Measurements from ENCODE around the gene SLC9A7. TPM values are rescaled to one million over a fixed set of nuclear protein-coding genes. Genes with fewer than 3 reads are reported as not detected.

The SLC9A7 gene
- total RNA-seq, 1 donor, result 46.6 TPM

DNA sequence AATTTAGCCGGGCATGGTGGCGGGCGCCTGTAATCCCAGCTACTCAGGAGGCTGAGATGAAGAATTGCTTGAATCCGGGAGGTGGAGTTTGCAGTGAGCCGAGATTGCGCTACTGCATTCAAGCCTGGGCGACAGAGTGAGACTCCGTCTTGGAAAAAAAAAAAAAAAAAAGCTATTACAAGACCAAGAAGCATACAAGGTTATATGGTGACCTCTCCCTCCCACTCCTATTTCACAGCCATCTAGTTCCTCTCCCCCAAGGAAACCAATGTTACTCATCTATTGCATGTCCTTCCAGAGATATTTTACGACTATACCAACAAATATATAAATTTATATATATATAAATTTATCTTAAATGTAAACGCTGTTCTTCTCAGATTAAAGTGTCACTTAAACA, 3.2 kb downstream of the SLC9A7 start:
- no peak overlapping the region for H3K4me3 ChIP-seq (ENCODE audit: low read depth, low read length)
- DNase-seq (ENCODE audit: low read depth), result no peak

DNA sequence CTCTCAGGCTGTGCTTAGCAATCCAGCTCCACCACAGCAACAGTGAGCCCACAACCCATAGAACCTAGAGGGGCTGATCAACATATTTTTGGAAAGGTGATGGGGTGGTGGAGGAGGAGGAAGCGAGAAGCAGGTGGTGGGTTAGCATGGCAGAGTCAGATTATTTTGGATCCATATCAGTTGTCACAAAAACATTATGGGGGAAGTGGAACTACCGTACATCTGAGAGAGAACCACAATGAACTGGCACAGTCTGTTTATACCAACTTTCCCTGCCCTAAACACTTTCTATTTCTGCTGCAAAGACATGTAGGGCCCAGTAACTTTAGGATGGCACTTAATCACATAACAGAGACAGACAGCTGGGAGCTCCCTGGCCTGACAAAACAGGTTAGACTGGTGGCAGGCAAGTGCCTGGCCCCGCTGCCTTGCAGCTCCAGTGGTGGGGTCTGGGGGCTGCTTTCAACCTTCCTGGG, 4.3 kb downstream of the SLC9A7 start:
- TF ChIP-seq, protein P1, sequence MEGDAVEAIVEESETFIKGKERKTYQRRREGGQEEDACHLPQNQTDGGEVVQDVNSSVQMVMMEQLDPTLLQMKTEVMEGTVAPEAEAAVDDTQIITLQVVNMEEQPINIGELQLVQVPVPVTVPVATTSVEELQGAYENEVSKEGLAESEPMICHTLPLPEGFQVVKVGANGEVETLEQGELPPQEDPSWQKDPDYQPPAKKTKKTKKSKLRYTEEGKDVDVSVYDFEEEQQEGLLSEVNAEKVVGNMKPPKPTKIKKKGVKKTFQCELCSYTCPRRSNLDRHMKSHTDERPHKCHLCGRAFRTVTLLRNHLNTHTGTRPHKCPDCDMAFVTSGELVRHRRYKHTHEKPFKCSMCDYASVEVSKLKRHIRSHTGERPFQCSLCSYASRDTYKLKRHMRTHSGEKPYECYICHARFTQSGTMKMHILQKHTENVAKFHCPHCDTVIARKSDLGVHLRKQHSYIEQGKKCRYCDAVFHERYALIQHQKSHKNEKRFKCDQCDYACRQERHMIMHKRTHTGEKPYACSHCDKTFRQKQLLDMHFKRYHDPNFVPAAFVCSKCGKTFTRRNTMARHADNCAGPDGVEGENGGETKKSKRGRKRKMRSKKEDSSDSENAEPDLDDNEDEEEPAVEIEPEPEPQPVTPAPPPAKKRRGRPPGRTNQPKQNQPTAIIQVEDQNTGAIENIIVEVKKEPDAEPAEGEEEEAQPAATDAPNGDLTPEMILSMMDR (IDR thresholded peaks at IDR 0.05; ENCODE audit: insufficient read depth, low read depth, low read length), result no peak
- DNase-seq (ENCODE audit: low read depth), result no peak

More for the DNA sequence above, 3.2 kb downstream of the SLC9A7 start:
- TF ChIP-seq, protein P1 (IDR thresholded peaks at IDR 0.05; ENCODE audit: insufficient read depth, low read depth, low read length), result no peak

DNA sequence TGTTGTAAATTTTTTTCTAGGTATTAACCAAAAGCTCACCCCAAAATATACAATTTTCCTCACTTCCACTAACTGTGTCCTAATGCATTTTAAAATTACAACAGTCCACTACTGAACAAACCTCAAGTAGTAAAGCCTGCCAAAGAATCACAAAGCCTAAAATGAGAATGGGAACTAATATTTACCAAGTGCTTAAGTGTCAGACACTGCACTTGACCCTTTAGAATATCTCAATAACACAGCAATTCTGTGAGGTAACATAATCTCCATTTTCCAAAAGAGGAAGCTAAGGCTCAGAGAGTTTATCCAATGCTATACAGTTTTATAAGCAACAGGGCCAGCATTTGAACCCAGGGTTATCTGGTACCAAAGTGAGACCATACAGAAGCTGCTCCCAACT, 4.9 kb downstream of the SLC9A7 start:
- no peak overlapping the region for H3K4me3 ChIP-seq (ENCODE audit: low read depth, low read length)
- TF ChIP-seq, protein P1 (IDR thresholded peaks at IDR 0.05; ENCODE audit: insufficient read depth, low read depth, low read length), result no peak

More for the DNA sequence above, 4.3 kb downstream of the SLC9A7 start:
- no peak overlapping the region for H3K4me3 ChIP-seq (ENCODE audit: low read depth, low read length)

DNA sequence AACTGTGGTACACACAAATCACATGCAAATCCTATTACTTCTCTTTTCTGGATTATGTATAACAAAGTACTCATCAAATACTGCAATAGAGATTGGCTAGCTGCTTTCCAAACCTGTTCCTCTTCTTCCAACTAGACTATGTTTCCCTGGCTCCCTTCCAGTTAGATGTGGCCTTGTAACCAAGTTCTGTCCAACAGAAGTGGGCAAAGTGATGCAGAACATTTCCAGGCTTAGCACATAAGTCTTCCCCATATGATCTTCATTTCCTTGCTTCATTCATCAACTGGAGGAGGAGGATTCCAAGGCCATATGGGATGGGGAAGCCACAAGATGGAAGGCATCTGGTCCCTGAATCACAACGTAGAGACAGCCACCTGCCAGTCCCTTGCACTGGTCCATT, 8.0 kb downstream of the SLC9A7 start:
- H3K4me3 ChIP-seq (ENCODE audit: low read depth, low read length), result no peak overlapping the region
- TF ChIP-seq, protein P1 (IDR thresholded peaks at IDR 0.05; ENCODE audit: insufficient read depth, low read depth, low read length), result no peak
- no peak for DNase-seq (ENCODE audit: low read depth)

More for the DNA sequence above, 4.9 kb downstream of the SLC9A7 start:
- DNase-seq (ENCODE audit: low read depth), result no peak

DNA sequence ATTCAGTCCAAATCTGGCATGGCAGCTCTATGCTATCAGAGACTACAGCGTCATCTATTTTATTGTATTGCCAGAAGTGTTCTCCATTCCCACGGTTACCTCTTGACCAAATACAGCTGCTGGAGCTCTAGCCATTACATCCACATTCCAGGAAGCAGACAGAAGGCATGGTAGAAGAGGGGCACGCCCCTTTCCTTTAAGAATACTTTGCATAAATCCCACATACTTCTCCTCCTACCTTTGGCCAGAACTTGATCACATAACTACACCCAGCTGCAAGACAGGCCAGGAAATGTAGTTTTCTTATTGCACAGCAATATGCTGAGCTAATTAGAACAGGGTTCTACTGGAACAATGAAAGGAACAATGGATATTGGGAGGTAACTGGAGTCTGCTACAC, 14.9 kb downstream of the SLC9A7 start:
- no peak for DNase-seq (ENCODE audit: low read depth)
- H3K4me3 ChIP-seq (ENCODE audit: low read depth, low read length), result no peak overlapping the region
- TF ChIP-seq, protein P1 (IDR thresholded peaks at IDR 0.05; ENCODE audit: insufficient read depth, low read depth, low read length), result no peak

DNA sequence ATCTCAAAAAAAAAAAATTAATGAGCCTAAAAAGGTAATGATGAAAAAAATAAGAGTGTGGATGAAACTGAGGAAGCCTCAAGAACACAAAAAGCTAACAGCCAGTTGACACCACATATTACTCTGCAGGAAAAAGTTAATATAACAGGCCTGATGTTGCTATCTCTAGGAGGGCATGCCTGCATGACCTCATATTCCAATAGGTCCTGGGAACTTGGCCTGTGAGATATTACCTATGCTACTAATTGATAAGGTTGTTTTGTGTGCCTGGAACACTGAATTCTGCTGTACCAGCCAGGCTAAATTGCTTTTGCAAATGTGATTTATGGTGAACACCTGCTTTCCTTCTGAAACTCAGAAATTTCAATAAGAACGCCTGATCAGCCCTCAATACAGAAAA, 15.9 kb downstream of the SLC9A7 start:
- TF ChIP-seq, protein P1 (IDR thresholded peaks at IDR 0.05; ENCODE audit: insufficient read depth, low read depth, low read length), result no peak
- no peak for DNase-seq (ENCODE audit: low read depth)
- no peak overlapping the region for H3K4me3 ChIP-seq (ENCODE audit: low read depth, low read length)

DNA sequence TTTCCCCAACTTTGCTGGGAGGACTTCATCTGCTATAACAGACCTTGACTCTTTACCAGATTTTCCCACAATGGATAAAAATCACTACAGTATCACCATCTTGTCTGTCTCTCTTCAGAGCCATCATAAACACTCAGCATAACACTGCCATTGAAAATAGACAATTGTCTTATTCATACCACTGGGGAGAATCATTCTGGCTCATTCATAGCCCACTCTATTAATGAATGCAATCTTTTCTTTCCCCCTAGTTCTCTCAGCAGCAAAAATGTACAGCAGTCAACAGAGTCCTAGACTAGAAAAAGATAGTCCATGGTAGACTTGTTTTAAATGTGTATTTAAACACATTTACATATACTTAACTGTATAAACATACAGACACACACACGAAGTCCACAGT, 19.2 kb downstream of the SLC9A7 start:
- DNase-seq (ENCODE audit: low read depth), result no peak
- TF ChIP-seq, protein P1 (IDR thresholded peaks at IDR 0.05; ENCODE audit: insufficient read depth, low read depth, low read length), result no peak

More for the DNA sequence above, 19.2 kb downstream of the SLC9A7 start:
- no peak overlapping the region for H3K4me3 ChIP-seq (ENCODE audit: low read depth, low read length)
